B cell (primary cell): ENCODE measurements around the gene PLPPR2. TPM values are rescaled to one million over a fixed set of nuclear protein-coding genes. Genes with fewer than 3 reads are reported as not detected.

Experiments used
- ATAC-seq: fragments of 200-7000 bp; cut with Tn5 transposase; one replicate; pipeline ENCODE4 v1.10.0; 2021; ENCODE audit warnings: low read depth, mild to moderate bottlenecking, moderate number of reproducible peaks, moderate library complexity
- CTCF ChIA-PET: fragments of 350-600 bp; sonication (Branson Sonifier 250); formaldehyde crosslinking; loops from one replicate; lab custom pipeline; 2021; ENCODE audit warnings: antibody characterized with exemption, inconsistent platforms; lab: Charles Lee
- POLR2A ChIA-PET: fragments of 350-600 bp; sonication (Branson Sonifier 250); formaldehyde crosslinking; loops from one replicate; lab custom pipeline; 2021; ENCODE audit warnings: antibody characterized with exemption; lab: Charles Lee
- DNase-seq: peaks from one replicate; pipeline ENCODE4 v3.0.0; 2013
- H2AFZ ChIP-seq: 2 replicates; pipeline ENCODE4 v1.6.1; 2012; ENCODE audit warnings: mild to moderate bottlenecking, low read depth, low read length; ENCODE audit not compliant: insufficient read depth, poor library complexity, severe bottlenecking
- H3K27ac ChIP-seq, 2 donors: 1 replicate in 1 of 2; 2 replicates in 1 of 2; pipeline ENCODE4 v1.5.1; 2012 to 2013; ENCODE audit warnings: low read length in 2 of 2, mild to moderate bottlenecking in 2 of 2, moderate library complexity in 1 of 2
- H3K27me3 ChIP-seq, 4 experiments: fragments of 200-600 bp in 1 of 4; sonication (generic) in 1 of 4; replicated peaks in 1 of 4; 1 replicate in 2 of 4; 2 replicates in 2 of 4; pipeline versions ENCODE4 v1.6.1 to v1.7.0; 2013 to 2016; ENCODE audit warnings: low read length in 3 of 4, mild to moderate bottlenecking in 2 of 4, mixed read lengths in 1 of 4, moderate library complexity in 1 of 4; ENCODE audit not compliant: insufficient read depth in 4 of 4, control insufficient read depth in 3 of 4; ENCODE audit errors: control extremely low read depth in 1 of 4
- H3K36me3 ChIP-seq, 2 experiments: replicated peaks in 1 of 2; 1 replicate in 1 of 2; 2 replicates in 1 of 2; pipeline versions ENCODE4 v1.6.1 to v1.7.1; 2013; ENCODE audit warnings: low read length in 1 of 2; ENCODE audit not compliant: insufficient read depth in 2 of 2, control insufficient read depth in 1 of 2; ENCODE audit errors: control extremely low read depth in 1 of 2, extremely low read depth in 1 of 2
- H3K4me1 ChIP-seq, 2 donors: fragments of 200-600 bp in 1 of 2; sonication (generic) in 1 of 2; 1 replicate in 1 of 2; 2 replicates in 1 of 2; pipeline versions ENCODE4 v1.5.1 to v1.6.1; 2013 to 2017; ENCODE audit warnings: low read length in 2 of 2; ENCODE audit not compliant: control insufficient read depth in 2 of 2, insufficient read depth in 2 of 2
- H3K4me2 ChIP-seq: replicated peaks from 2 replicates; pipeline ENCODE3; 2012; ENCODE audit warnings: mild to moderate bottlenecking, low read depth, low read length; ENCODE audit not compliant: poor library complexity, severe bottlenecking
- H3K4me3 ChIP-seq, 5 experiments: fragments of 200-600 bp in 1 of 5; sonication (generic) in 1 of 5; 1 replicate in 3 of 5; 2 replicates in 2 of 5; pipeline versions ENCODE4 v1.5.1 to v1.7.0; 2011 to 2016; ENCODE audit warnings: low read length in 4 of 5, mild to moderate bottlenecking in 4 of 5, low read depth in 2 of 5, control low read depth in 1 of 5, moderate library complexity in 1 of 5; ENCODE audit not compliant: insufficient read depth in 1 of 5; ENCODE audit errors: control extremely low read depth in 1 of 5, extremely low read depth in 1 of 5
- H3K79me2 ChIP-seq: fragments of 200-600 bp; sonication (generic); one replicate; pipeline ENCODE4 v1.6.0; 2016; ENCODE audit warnings: low read length; ENCODE audit not compliant: control insufficient read depth, insufficient read depth
- H3K9ac ChIP-seq: fragments of 200-600 bp; sonication (generic); 2 replicates; pipeline ENCODE4 v1.6.1; 2017; ENCODE audit warnings: mild to moderate bottlenecking, low read length, moderate library complexity
- H3K9me3 ChIP-seq, 3 donors: one replicate each; pipeline versions ENCODE4 v1.6.1 to v1.7.1; 2013; ENCODE audit warnings: low read length in 2 of 3; ENCODE audit not compliant: control insufficient read depth in 2 of 3, insufficient read depth in 1 of 3; ENCODE audit errors: control extremely low read depth in 1 of 3
- H4K20me1 ChIP-seq: 2 replicates; pipeline ENCODE4 v1.6.0; 2012; ENCODE audit warnings: mild to moderate bottlenecking, low read length; ENCODE audit not compliant: insufficient read depth, control insufficient read depth, poor library complexity, severe bottlenecking
- H3K27ac Mint-ChIP-seq: one replicate; pipeline ENCODE4 v1.8.0; 2021; ENCODE audit warnings: mixed read lengths
- H3K27me3 Mint-ChIP-seq: one replicate; pipeline ENCODE4 v1.8.0; 2021; ENCODE audit warnings: mixed read lengths
- H3K4me1 Mint-ChIP-seq: one replicate; pipeline ENCODE4 v1.8.0; 2021; ENCODE audit warnings: mixed read lengths
- H3K4me3 Mint-ChIP-seq: one replicate; pipeline ENCODE4 v1.8.0; 2021; ENCODE audit warnings: mixed read lengths
- H3K9me3 Mint-ChIP-seq: one replicate; pipeline ENCODE4 v1.8.0; 2022; ENCODE audit warnings: mixed read lengths; ENCODE audit not compliant: insufficient read depth
- EZH2 ChIP-seq: IDR thresholded peaks from 2 replicates; pipeline ENCODE4 v1.6.1; 2012; ENCODE audit warnings: borderline replicate concordance, low read depth, mild to moderate bottlenecking, moderate library complexity, low read length; ENCODE audit not compliant: insufficient read depth, poor library complexity, severe bottlenecking
- WGBS: methylation state at CpG from one replicate; pipeline ENCODE4 v1.1.5; 2013; ENCODE audit warnings: missing lambda C conversion rate; ENCODE audit not compliant: insufficient coverage; 5-methylcytosine and 5-hydroxymethylcytosine counted together
- intact Hi-C: fragments of 100-400 bp; cut with micrococcal nuclease; formaldehyde crosslinking; loops from one replicate; pipeline ENCODE4 v1.10.0; 2022
- polyA plus RNA-seq: library from polyadenylated mRNA; depleted of rRNA; stranded (reverse); fragments of >200 nt; gene quantifications from 2 replicates; pipeline ENCODE4 v1.2.3, GENCODE V29; 2012
- total RNA-seq, 2 donors: library from RNA; stranded (reverse); fragments of 120-200 nt in 1 of 2; gene quantifications; 1 replicate in 1 of 2; 2 replicates in 1 of 2; pipeline versions ENCODE4 v1.2.3 to v1.2.4, GENCODE V29; 2013 to 2022
- TF ChIP-seq, protein P1 (sequence below): fragments of 200-600 bp; IDR thresholded peaks from one replicate; pipeline ENCODE4 v1.8.0; 2022; ENCODE audit warnings: antibody characterized with exemption, mild to moderate bottlenecking

PLPPR2 gene
- total and polyA plus RNA-seq, 2 donors (not counting 1 experiment from before 2014, with no cell fraction given) = 3.8 to 11.1 TPM

DNA sequence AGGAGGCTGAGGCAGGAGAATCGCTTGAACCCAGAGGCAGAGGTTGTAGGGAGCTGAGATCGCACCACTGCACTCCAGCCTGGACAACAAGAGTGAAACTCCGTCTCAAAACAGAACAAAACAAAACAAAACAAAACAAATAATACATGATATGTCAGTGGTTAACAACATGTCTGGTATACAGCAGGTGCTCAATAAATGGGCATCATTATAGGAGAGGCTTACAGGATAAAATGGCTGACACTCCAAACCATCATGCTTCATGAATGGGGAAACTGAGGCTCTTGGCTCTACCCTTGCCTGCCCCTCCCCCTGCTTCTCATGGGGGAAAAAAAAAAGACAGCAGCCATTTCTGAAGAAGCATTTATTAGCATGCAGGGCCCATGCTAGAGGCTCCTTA lies 12.8 kb upstream of the PLPPR2 start:
- no peak overlapping the region for H3K4me3 ChIP-seq
- DNase-seq (peak; percentile 4), ATAC-seq (no peak)
- no peak overlapping the region for H3K27ac Mint-ChIP-seq
- WGBS = 100% methylated on average over 1 of the region's 3 CpGs
- ChIA-PET CTCF (no interaction called here), POLR2A (interaction anchor here (0.7 kb wide), 1 partner anchor 39 kb away, joined by 3 read pairs; no protein-coding TSS in a partner anchor)
- H2AFZ ChIP-seq = no peak overlapping the region
- intact Hi-C loops = no loop called here
- H3K4me1 Mint-ChIP-seq = peaks cover 44% of the 10 kb centered on the region
- no peak overlapping the region for H3K4me2 ChIP-seq
- peaks cover 2 to 4% of the 10 kb centered on the region in 2 experiments for H3K36me3 ChIP-seq
- H3K9ac ChIP-seq = no peak overlapping the region
- peaks cover 4% of the 10 kb centered on the region for H3K79me2 ChIP-seq
- no peak for TF ChIP-seq EZH2
- no peaks in the 10 kb centered on the region for H3K9me3 Mint-ChIP-seq
- H3K27me3 Mint-ChIP-seq = no peaks in the 10 kb centered on the region
- peaks cover 21 to 36% of the 10 kb centered on the region in 2 donors for H3K4me1 ChIP-seq
- no peak overlapping the region for H3K27ac ChIP-seq
- H4K20me1 ChIP-seq = no peaks in the 10 kb centered on the region
- no peaks in the 10 kb centered on the region for H3K9me3 ChIP-seq
- no peaks in the 10 kb centered on the region for H3K27me3 ChIP-seq
- H3K4me3 Mint-ChIP-seq = no peak overlapping the region

DNA sequence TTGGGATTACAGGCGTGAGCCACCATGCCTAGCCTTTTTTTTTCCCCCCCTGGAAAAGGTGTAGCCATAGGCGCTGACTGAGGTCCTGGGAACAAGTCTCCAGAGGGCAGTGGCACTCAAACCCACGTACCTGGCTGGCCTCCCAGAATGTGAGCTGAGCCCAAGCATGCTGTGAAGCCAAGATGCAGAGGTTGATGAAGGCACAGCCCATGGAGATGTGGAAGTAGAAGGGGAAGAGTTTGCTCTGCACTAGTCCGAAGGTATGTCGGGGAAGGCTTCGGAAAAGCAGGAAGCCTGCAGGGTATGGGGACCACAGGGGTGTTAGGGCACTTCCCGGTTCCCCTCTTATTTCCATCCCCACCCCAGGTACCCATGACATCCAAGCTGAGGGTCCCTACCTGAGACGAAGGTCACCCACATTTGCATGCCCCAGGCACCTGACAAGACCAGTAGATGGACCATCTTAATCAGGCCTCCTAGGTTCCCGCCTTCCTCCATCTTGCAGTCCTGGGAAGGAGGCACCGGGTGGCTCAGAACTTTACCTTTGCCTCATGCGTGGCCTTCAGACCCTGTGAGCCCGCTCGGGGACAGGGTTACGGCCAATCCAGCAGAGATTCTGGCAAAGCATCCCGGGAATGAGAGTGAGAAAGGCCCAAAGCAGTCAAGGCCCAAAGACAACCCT lies 10.0 kb upstream of the PLPPR2 start:
- CTCF ChIA-PET = interaction anchor here (0.5 to 2.4 kb wide), 3 partner anchors 23 to 744 kb away, joined by 3 to 6 read pairs (median 4); no protein-coding TSS in a partner anchor

More for the DNA sequence above, 10.0 kb upstream of the PLPPR2 start:
- no peak for TF ChIP-seq EZH2
- TF ChIP-seq, protein P1, sequence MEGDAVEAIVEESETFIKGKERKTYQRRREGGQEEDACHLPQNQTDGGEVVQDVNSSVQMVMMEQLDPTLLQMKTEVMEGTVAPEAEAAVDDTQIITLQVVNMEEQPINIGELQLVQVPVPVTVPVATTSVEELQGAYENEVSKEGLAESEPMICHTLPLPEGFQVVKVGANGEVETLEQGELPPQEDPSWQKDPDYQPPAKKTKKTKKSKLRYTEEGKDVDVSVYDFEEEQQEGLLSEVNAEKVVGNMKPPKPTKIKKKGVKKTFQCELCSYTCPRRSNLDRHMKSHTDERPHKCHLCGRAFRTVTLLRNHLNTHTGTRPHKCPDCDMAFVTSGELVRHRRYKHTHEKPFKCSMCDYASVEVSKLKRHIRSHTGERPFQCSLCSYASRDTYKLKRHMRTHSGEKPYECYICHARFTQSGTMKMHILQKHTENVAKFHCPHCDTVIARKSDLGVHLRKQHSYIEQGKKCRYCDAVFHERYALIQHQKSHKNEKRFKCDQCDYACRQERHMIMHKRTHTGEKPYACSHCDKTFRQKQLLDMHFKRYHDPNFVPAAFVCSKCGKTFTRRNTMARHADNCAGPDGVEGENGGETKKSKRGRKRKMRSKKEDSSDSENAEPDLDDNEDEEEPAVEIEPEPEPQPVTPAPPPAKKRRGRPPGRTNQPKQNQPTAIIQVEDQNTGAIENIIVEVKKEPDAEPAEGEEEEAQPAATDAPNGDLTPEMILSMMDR = no peak
- Mint-ChIP-seq H3K27me3 (no peaks in the 10 kb centered on the region), H3K27ac (peak overlapping the region; percentile 96), H3K9me3 (peaks cover 4% of the 10 kb centered on the region), H3K4me1 (peaks cover 28% of the 10 kb centered on the region), H3K4me3 (peak overlapping the region; percentile 99)
- Histone ChIP-seq H3K4me1 (peaks cover 11 to 20% of the 10 kb centered on the region in 2 donors), H3K27ac (no peak overlapping the region), H3K79me2 (peaks cover 4% of the 10 kb centered on the region), H3K4me3 (peak overlapping the region; percentile 58 to 97 (median 94)), H3K36me3 (peaks cover 2% of the 10 kb centered on the region in 2 experiments), H3K9ac (peak overlapping the region; percentile 96), H4K20me1 (no peaks in the 10 kb centered on the region), H3K4me2 (peak overlapping the region; percentile 82), H2AFZ (peak overlapping the region; percentile 86), H3K9me3 (peaks cover 0 to 13% (median 3%) of the 10 kb centered on the region in 3 donors), H3K27me3 (no peaks in the 10 kb centered on the region)
- ATAC-seq = no peak
- POLR2A ChIA-PET = interaction anchor here (1.0 to 3.0 kb wide), 3 partner anchors 29 to 36 kb away, joined by 3 to 23 read pairs (median 4); partner anchors contain the start of gene SWSAP1
- WGBS = 55% methylated on average over 12 of the region's 15 CpGs
- intact Hi-C loops = no loop called here
- no peak for DNase-seq
